H1 (cell line): ENCODE data around the gene MBD3. TPM values are rescaled to one million over a fixed set of nuclear protein-coding genes. Genes with fewer than 3 reads are reported as not detected.

Experiments used
- CTCF ChIA-PET: fragments of 300-600 bp; sonication (Branson Sonifier 250); formaldehyde crosslinking; loops from one replicate; lab custom pipeline; 2021; ENCODE audit not compliant: partially characterized antibody; lab: Charles Lee
- POLR2A ChIA-PET: fragments of 300-600 bp; sonication (Branson Sonifier 250); formaldehyde crosslinking; loops from one replicate; lab custom pipeline; 2021; ENCODE audit warnings: inconsistent platforms; ENCODE audit not compliant: partially characterized antibody; lab: Charles Lee
- DNase-seq, 2 experiments: peaks; one replicate each; pipeline versions ENCODE4 v3.0.0 to v3.0.0-alpha.2; 2010 to 2022; ENCODE audit warnings: low spot score in 2 of 2, low read depth in 1 of 2, mixed read lengths in 1 of 2
- FAIRE-seq: peaks from 2 replicates; lab custom pipeline; 2011; peaks lifted over from hg19 to GRCh38; lab: Jason Lieb, UNC
- H2AFZ ChIP-seq: 2 replicates; pipeline ENCODE4 v1.8.1; 2012; ENCODE audit warnings: low read length, inconsistent platforms
- H2AK5ac ChIP-seq: 2 replicates; pipeline ENCODE4 v1.6.1; 2013; ENCODE audit warnings: low read depth, low read length
- H2BK120ac ChIP-seq: replicated peaks from 2 replicates; pipeline ENCODE3; 2013; ENCODE audit warnings: low read depth, low read length, inconsistent platforms
- H2BK12ac ChIP-seq: 2 replicates; pipeline ENCODE4 v1.6.1; 2013; ENCODE audit warnings: low read depth, low read length
- H2BK15ac ChIP-seq: 2 replicates; pipeline ENCODE4 v1.6.1; 2013; ENCODE audit warnings: low read length
- H2BK20ac ChIP-seq: 2 replicates; pipeline ENCODE4 v1.6.1; 2013; ENCODE audit warnings: low read length
- H2BK5ac ChIP-seq: 2 replicates; pipeline ENCODE4 v1.6.1; 2013; ENCODE audit warnings: low read depth, low read length
- H3K14ac ChIP-seq: 2 replicates; pipeline ENCODE4 v1.6.1; 2013; ENCODE audit warnings: inconsistent platforms; ENCODE audit not compliant: insufficient read length
- H3K18ac ChIP-seq: 2 replicates; pipeline ENCODE4 v1.6.1; 2013; ENCODE audit warnings: low read length; ENCODE audit errors: extremely low read depth
- H3K23ac ChIP-seq: 2 replicates; pipeline ENCODE4 v1.6.1; 2013; ENCODE audit warnings: inconsistent platforms; ENCODE audit not compliant: insufficient read length
- H3K23me2 ChIP-seq: 2 replicates; pipeline ENCODE4 v1.6.1; 2013; ENCODE audit warnings: low read depth, low read length
- H3K27ac ChIP-seq: 2 replicates; pipeline ENCODE4 v1.6.1; 2011; ENCODE audit warnings: low read depth, low read length, inconsistent platforms
- H3K27me3 ChIP-seq, 4 experiments: replicated peaks in 1 of 4; 1 replicate in 1 of 4; 2 replicates in 3 of 4; pipeline versions ENCODE4 v1.6.1 to v1.8.1; 2011 to 2013; ENCODE audit warnings: low read length in 3 of 4, mild to moderate bottlenecking in 3 of 4, inconsistent platforms in 2 of 4, mixed read lengths in 2 of 4, moderate library complexity in 1 of 4; ENCODE audit not compliant: control insufficient read depth in 3 of 4, insufficient read depth in 3 of 4; ENCODE audit errors: extremely low read depth in 1 of 4
- H3K36me3 ChIP-seq, 4 experiments: 2 replicates each; pipeline versions ENCODE4 v1.6.1 to v1.8.1; 2011 to 2013; ENCODE audit warnings: mild to moderate bottlenecking in 4 of 4, low read length in 3 of 4, moderate library complexity in 2 of 4, control low read depth in 1 of 4, inconsistent platforms in 1 of 4; ENCODE audit not compliant: insufficient read depth in 4 of 4, control insufficient read depth in 2 of 4
- H3K4ac ChIP-seq: replicated peaks from 2 replicates; pipeline ENCODE3; 2013; ENCODE audit warnings: low read length, low read depth, mixed read lengths, inconsistent platforms; ENCODE audit not compliant: insufficient read length
- H3K4me1 ChIP-seq, 4 experiments: replicated peaks in 1 of 4; 1 replicate in 1 of 4; 2 replicates in 3 of 4; pipeline versions ENCODE4 v1.6.1 to v1.8.1; 2011 to 2013; ENCODE audit warnings: low read length in 3 of 4, inconsistent platforms in 2 of 4, mixed read lengths in 1 of 4; ENCODE audit not compliant: insufficient read depth in 4 of 4, control insufficient read depth in 3 of 4
- H3K4me2 ChIP-seq, 2 experiments: 2 replicates each; pipeline versions ENCODE4 v1.6.1 to v1.8.1; 2011 to 2013; ENCODE audit warnings: low read depth in 2 of 2, low read length in 2 of 2, control low read depth in 1 of 2, inconsistent platforms in 1 of 2, mild to moderate bottlenecking in 1 of 2; ENCODE audit not compliant: insufficient read depth in 1 of 2
- H3K4me3 ChIP-seq, 4 experiments: fragments of 200-600, 300-600 bp in 1 of 4; sonication (generic), shearing (Covaris generic), sonication (Bioruptor Twin) in 1 of 4; 2 replicates each; pipeline versions ENCODE4 v1.5.1 to v1.8.1; 2011 to 2016; ENCODE audit warnings: low read length in 4 of 4, low read depth in 3 of 4, control low read depth in 2 of 4, inconsistent platforms in 2 of 4, mild to moderate bottlenecking in 2 of 4, mixed read lengths in 1 of 4, moderate library complexity in 1 of 4; ENCODE audit not compliant: insufficient read depth in 2 of 4; ENCODE audit errors: extremely low read depth in 1 of 4
- H3K56ac ChIP-seq: replicated peaks from 2 replicates; pipeline ENCODE3; 2013; ENCODE audit warnings: low read depth, mild to moderate bottlenecking, mixed read lengths, low read length, inconsistent platforms; ENCODE audit not compliant: insufficient read length
- H3K79me1 ChIP-seq: 2 replicates; pipeline ENCODE4 v1.6.1; 2013; ENCODE audit warnings: low read depth, low read length, control low read depth
- H3K79me2 ChIP-seq, 2 experiments: 2 replicates each; pipeline versions ENCODE4 v1.6.1 to v1.8.1; 2012 to 2013; ENCODE audit warnings: low read length in 2 of 2, mild to moderate bottlenecking in 2 of 2, inconsistent platforms in 1 of 2; ENCODE audit not compliant: insufficient read depth in 2 of 2, control insufficient read depth in 1 of 2
- H3K9ac ChIP-seq, 4 experiments: replicated peaks in 1 of 4; 1 replicate in 1 of 4; 2 replicates in 3 of 4; pipeline versions ENCODE4 v1.6.1 to v1.8.1; 2011 to 2013; ENCODE audit warnings: low read depth in 3 of 4, low read length in 3 of 4, control low read depth in 2 of 4, mild to moderate bottlenecking in 2 of 4, moderate library complexity in 2 of 4, inconsistent platforms in 1 of 4; ENCODE audit errors: extremely low read depth in 1 of 4
- H3K9me3 ChIP-seq, 2 experiments: 2 replicates each; pipeline versions ENCODE4 v1.6.1 to v1.8.1; 2012 to 2013; ENCODE audit warnings: mild to moderate bottlenecking in 2 of 2, moderate library complexity in 2 of 2, control low read depth in 1 of 2, inconsistent platforms in 1 of 2, low read depth in 1 of 2, low read length in 1 of 2, mixed read lengths in 1 of 2; ENCODE audit not compliant: insufficient read depth in 2 of 2
- H4K20me1 ChIP-seq, 2 experiments: replicated peaks in 1 of 2; 2 replicates each; pipeline versions ENCODE3 to v1.8.1; 2011 to 2013; ENCODE audit warnings: inconsistent platforms in 2 of 2, low read length in 2 of 2, mild to moderate bottlenecking in 1 of 2; ENCODE audit not compliant: insufficient read depth in 2 of 2, control insufficient read depth in 1 of 2
- H4K5ac ChIP-seq: 2 replicates; pipeline ENCODE4 v1.6.1; 2013; ENCODE audit warnings: low read length, low read depth, mixed read lengths, inconsistent platforms; ENCODE audit not compliant: insufficient read length
- H4K8ac ChIP-seq: 2 replicates; pipeline ENCODE4 v1.8.0; 2013; ENCODE audit warnings: mild to moderate bottlenecking, moderate library complexity, low read length, inconsistent platforms; ENCODE audit not compliant: insufficient read depth; ENCODE audit errors: extremely low read depth
- H4K91ac ChIP-seq: replicated peaks from 2 replicates; pipeline ENCODE3; 2013; ENCODE audit warnings: low read length, mixed read lengths, inconsistent platforms; ENCODE audit not compliant: insufficient read length
- FOSL1 ChIP-seq: IDR thresholded peaks from 2 replicates; pipeline ENCODE4 v1.6.1; 2011; ENCODE audit warnings: mild to moderate bottlenecking, low read depth, low read length, moderate library complexity; ENCODE audit not compliant: insufficient read depth
- POLR2AphosphoS5 ChIP-seq: IDR thresholded peaks from 2 replicates; pipeline ENCODE4 v1.6.1; 2011; ENCODE audit warnings: low read depth, low read length
- RNF2 ChIP-seq: fragments of 200-900, 300-1000 bp; sonication (generic); IDR thresholded peaks from 2 replicates; pipeline ENCODE4 v1.7.1; 2016; ENCODE audit warnings: borderline replicate concordance, low read depth, mild to moderate bottlenecking, antibody characterized with exemption, low read length; ENCODE audit not compliant: poor library complexity, severe bottlenecking; ENCODE audit errors: missing control alignments
- SP4 ChIP-seq: IDR thresholded peaks from 2 replicates; pipeline ENCODE4 v1.6.1; 2012; ENCODE audit warnings: low read length, inconsistent platforms
- TAF1 ChIP-seq: IDR thresholded peaks from 2 replicates; pipeline ENCODE4 v1.6.1; 2011; ENCODE audit warnings: mild to moderate bottlenecking, low read depth, low read length
- WGBS, 2 experiments: shearing (Covaris generic) in 1 of 2; methylation state at CpG; one replicate each; pipeline versions ENCODE4 v1.1.6 to v1.1.7; 2013 to 2015; ENCODE audit warnings: low lambda C conversion rate in 2 of 2, mixed read lengths in 2 of 2, inconsistent platforms in 1 of 2, low coverage in 1 of 2, missing lambda C conversion rate in 1 of 2; ENCODE audit not compliant: insufficient replicate concordance in 2 of 2, insufficient coverage in 1 of 2, insufficient read length in 1 of 2; ENCODE audit errors: extremely low coverage in 1 of 2, missing lambda C conversion rate in 1 of 2; 5-methylcytosine and 5-hydroxymethylcytosine counted together
- polyA plus RNA-seq, 7 experiments: library from polyadenylated mRNA; depleted of rRNA in 3 of 7; stranded (reverse) in 5 of 7; unstranded in 2 of 7; fragments of >200 nt in 5 of 7; fragments of 200-250 nt in 2 of 7; gene quantifications; 1 replicate in 5 of 7; 2 replicates in 1 of 7; 4 replicates in 1 of 7; pipeline versions ENCODE4 v1.2.1 to v1.2.3, GENCODE V29; 2011 to 2013; ENCODE audit warnings: missing spikeins in 2 of 7, mixed read lengths in 2 of 7
- total RNA-seq: library from RNA; stranded (reverse); fragmentation: NEBNext Ultra II Directional; extraction: Animal tissue kit (Norgen Biotek cat#: 25700); gene quantifications from 2 replicates; pipeline ENCODE4 v1.2.1, GENCODE V29; 2021
- TF ChIP-seq, protein P1 (sequence below), 3 experiments: IDR thresholded peaks; 1 replicate in 2 of 3; 2 replicates in 1 of 3; pipeline versions ENCODE4 v1.5.1 to v1.6.1; 2011; ENCODE audit warnings: low read length in 3 of 3, mild to moderate bottlenecking in 3 of 3, inconsistent platforms in 2 of 3, low read depth in 1 of 3, moderate library complexity in 1 of 3; ENCODE audit not compliant: insufficient read depth in 1 of 3; ENCODE audit errors: control extremely low read depth in 1 of 3

Gene MBD3
- total and polyA plus RNA-seq, 2 of the 8 experiments (the other 6 are each of a cell fraction or from before 2014, with no cell fraction given), result 88.2 to 110 TPM

DNA sequence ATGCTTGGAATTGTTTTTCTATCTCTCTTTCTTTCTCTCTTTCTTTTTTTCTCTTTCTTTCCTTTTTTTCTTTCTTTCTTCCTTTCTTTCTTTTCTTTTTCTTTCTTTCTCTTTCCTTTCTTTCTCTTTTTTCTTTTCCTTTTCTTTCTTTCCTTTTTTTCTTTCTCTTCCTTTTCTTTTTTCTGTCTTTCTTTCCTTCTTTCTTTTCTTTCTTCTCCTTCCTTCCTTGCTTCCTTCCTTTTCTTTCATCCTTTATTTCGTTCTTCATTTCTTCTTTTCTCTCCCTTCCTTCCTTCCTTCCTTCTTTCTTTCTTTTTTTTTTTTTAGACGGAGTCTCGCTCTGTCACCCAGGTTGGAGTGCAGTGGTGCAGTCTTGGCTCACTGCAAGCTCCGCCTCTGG is 22.7 kb downstream of the MBD3 start:
- no peak for FAIRE-seq
- no peak overlapping the region for H3K4me2 ChIP-seq
- POLR2A ChIA-PET, result interaction anchor here (0.8 to 1.3 kb wide), 4 partner anchors 9 to 301 kb away, joined by 3 to 5 read pairs (median 3); partner anchors contain the start of gene CIRBP

More for the DNA sequence above, 22.7 kb downstream of the MBD3 start:
- Histone ChIP-seq H3K18ac (no peak overlapping the region), H3K4me1 (peaks cover 0 to 10% (median 7%) of the 10 kb centered on the region in 4 experiments; a peak in 6 of 7 replicates), H3K14ac (no peak overlapping the region), H3K9ac (no peak overlapping the region), H3K79me2 (peaks cover 12 to 21% of the 10 kb centered on the region in 2 experiments), H3K23me2 (peaks cover 3% of the 10 kb centered on the region; the same call in 1 of the 2 replicates), H4K20me1 (peaks cover 7 to 10% of the 10 kb centered on the region in 2 experiments), H3K23ac (no peak overlapping the region), H4K8ac (no peak overlapping the region), H3K27ac (no peak overlapping the region), H3K27me3 (peaks cover 8 to 26% (median 14%) of the 10 kb centered on the region in 4 experiments), H2BK15ac (no peak overlapping the region), H3K36me3 (no peaks in the 10 kb centered on the region; a peak in 1 of 8 replicates), H2AK5ac (no peak overlapping the region), H2BK12ac (no peak overlapping the region), H3K9me3 (peaks cover 0 to 8% of the 10 kb centered on the region in 2 experiments; a peak in 2 of 4 replicates), H4K5ac (no peak overlapping the region), H4K91ac (no peak overlapping the region), H3K79me1 (peaks cover 6% of the 10 kb centered on the region; the same call in 1 of the 2 replicates), H2BK20ac (no peak overlapping the region), H2BK120ac (no peak overlapping the region), H3K56ac (no peak overlapping the region), H2AFZ (no peak overlapping the region), H2BK5ac (no peak overlapping the region), H3K4ac (no peak overlapping the region), H3K4me3 (no peak overlapping the region)
- CTCF ChIA-PET, result interaction anchor here (0.5 to 1.4 kb wide), 2 partner anchors 24 to 268 kb away, joined by 3 to 6 read pairs; no protein-coding TSS in a partner anchor
- no peak for DNase-seq
- WGBS, 2 experiments, result 41 to 100% methylated on average over 1 to 2 of the region's 4 CpGs
- TF ChIP-seq SP4 (no peak), FOSL1 (no peak), TAF1 (no peak), RNF2 (no peak), POLR2AphosphoS5 (no peak)
- TF ChIP-seq, protein P1, sequence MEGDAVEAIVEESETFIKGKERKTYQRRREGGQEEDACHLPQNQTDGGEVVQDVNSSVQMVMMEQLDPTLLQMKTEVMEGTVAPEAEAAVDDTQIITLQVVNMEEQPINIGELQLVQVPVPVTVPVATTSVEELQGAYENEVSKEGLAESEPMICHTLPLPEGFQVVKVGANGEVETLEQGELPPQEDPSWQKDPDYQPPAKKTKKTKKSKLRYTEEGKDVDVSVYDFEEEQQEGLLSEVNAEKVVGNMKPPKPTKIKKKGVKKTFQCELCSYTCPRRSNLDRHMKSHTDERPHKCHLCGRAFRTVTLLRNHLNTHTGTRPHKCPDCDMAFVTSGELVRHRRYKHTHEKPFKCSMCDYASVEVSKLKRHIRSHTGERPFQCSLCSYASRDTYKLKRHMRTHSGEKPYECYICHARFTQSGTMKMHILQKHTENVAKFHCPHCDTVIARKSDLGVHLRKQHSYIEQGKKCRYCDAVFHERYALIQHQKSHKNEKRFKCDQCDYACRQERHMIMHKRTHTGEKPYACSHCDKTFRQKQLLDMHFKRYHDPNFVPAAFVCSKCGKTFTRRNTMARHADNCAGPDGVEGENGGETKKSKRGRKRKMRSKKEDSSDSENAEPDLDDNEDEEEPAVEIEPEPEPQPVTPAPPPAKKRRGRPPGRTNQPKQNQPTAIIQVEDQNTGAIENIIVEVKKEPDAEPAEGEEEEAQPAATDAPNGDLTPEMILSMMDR (IDR thresholded peaks at IDR 0.05; ENCODE audit: control extremely low read depth in 1 of 3, insufficient read depth in 1 of 3, low read depth in 1 of 3, low read length in 3 of 3), result no peak
